ENCODE measurements around the gene CPNE9.

The CPNE9 gene

DNA sequence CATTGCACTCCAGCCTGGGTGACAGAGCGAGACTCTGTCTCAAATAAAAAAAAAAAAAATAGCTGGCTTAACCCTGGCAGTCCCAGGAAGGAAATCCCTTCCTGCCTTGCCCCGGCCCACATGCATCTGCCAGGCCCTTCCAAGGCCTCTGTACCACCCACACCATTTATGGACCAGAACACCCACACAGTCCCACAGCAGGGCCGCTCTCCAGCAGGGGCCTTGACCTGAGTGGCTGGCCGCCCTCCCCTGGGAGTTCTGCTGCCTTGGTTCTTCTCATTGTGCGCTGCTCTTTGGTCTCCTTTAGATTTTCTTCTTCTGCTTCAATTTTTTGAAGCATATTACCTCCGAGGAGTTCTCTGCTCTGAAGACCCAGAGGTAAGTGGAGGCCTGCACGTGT is 16.1 kb upstream of the CPNE9 start:
- DNase-seq (ENCODE audit: low read depth in 2 of 2) = no peak

DNA sequence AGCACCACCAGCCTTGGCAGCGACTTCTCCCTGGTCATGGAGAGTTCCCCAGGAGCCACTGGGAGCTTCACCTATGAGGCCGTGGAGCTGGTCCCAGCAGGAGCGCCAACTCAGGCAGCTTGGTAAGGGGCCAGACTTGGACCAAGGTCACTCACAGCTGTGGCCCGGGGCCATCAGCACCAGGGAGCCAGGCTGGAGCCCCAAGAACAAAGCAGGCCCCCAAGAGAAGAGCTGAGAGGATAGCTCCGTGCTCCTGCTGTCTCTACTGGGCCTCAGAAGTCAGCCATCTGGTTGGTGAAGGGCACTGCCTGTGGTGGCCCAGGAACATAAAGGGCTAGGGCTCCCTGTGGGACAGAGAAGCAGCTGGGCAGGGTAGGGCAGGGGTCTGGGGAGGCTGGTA is 14.7 kb upstream of the CPNE9 start:
- no peak for DNase-seq (ENCODE audit: low read depth in 2 of 2)

DNA sequence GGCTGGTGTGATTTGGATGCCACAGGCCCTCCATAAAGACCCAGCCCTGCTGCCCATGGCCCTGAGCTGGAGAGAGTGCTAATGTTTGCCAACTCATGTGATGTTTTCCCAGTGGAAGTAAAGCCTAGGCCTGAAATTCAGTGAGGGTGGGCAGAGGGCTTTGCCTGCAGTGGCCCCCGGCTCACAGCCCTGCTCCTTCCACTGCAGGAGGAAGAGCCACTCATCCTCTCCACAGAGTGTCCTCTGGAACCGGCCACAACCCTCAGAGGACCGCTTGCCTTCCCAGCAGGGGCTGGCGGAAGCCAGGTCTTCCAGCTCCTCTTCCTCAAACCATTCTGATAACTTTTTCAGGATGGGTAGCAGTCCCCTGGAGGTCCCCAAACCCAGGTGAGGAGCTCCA is 13.9 kb upstream of the CPNE9 start:
- DNase-seq (ENCODE audit: low read depth in 2 of 2) = no peak

DNA sequence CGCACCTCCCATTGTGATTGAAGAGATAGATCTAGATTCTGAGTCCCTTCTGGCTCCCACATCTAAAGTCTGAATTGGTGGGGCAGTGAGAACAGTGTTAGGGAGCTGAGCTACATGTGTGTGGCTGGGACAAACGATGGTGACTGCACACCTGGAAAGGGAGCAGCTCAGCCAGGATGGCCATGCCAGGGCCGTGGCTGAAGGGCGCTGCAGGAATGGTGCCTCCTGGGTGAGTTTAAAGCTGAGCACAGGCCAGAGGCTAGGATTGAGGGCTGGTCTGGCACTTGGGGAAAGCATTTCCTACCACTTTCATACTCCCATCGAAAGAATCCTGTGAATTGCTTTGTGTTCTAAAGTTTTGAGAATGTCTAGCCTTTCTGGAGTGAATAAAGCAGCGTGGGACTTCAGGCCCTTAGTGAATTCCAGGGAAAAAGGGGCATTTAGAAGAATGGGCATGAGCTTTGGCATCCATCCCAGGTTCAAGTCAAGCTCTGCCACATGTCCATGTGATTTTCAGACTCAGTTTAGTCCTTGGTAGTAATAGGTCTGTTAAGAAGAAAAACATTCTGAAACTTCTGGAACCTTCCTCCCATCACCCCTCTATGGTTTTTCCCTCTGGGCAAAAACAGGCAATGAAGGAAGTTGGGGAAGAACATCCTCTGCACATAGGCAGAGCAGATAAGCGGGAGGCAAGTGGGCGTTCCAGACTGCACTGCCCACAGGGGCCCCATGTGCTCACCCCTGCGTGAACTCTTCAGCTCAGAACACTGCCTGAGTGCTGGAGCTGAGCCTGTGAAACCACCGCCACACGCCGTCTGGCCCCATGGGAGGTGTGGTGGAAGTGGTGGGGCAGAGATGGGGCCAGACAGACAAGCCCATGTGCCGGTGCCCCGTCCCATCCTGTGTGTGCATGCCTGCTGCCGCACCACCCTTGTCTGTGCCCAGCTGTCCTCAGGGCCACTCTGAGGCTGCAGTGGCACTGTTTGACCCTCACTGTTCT is 12.9 kb upstream of the CPNE9 start:
- DNase-seq (ENCODE audit: low read depth in 2 of 2) = no peak

DNA sequence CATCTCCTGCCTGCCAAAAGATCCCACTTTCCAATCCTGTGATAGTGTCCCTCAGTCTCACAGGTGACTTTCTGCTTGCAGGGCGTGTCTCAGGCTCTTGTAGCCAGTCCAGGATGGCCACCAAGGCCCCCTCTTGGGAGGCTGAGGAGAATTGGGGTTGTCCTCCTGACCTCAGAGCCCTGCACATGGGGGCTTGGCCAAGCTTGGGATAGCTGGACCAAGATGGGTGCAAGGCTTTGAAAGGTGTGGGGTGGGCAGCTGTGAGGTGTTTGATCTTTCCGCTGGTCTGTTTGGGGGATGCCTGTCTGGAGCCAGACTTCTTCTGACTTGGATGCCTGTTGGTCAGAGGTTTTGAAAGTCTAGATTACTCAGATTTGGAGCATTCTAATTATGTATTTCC is 12.0 kb upstream of the CPNE9 start:
- no peak for DNase-seq (ENCODE audit: low read depth in 2 of 2)

DNA sequence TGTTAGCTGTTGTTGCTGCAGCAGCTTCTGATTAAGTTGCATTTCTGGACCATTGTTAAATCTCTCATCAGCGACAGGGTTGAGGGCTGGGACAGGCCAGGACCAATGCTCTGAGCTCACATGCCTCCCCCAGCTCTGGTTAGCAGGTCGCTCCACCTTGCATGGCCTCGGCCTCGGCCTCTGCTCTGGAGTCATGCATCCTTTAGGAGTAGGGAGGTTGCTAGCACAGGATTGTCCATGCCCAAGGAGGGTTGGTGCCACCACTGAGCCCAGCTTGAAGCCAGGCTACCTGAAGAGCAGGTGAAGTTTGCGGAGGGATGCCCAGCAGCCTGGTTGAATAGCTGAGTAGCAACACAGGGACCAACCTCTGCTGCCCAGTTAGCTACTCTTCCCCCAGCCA is 11.2 kb upstream of the CPNE9 start:
- DNase-seq (ENCODE audit: low read depth in 2 of 2) = no peak

DNA sequence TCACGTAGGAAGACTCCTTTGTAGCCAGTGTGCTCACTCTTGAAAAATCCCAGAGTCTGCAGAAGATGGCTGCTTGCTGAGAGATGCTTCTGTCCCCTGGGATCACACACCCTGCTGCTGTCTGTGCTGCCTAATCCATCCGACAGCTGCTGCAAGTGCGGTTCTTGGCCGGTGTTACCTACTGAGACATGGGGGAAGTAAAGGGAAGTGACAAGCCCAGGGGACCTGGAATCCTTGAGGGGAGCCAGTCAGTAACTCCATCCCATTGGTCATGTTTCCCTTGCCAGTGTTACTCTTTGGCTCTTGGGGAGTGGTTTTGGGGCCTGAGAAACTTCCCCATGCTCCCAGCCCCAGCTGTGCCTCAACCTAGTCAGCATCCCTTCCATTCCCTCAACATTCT is 8.3 kb upstream of the CPNE9 start:
- DNase-seq (ENCODE audit: low read depth in 2 of 2) = no peak

DNA sequence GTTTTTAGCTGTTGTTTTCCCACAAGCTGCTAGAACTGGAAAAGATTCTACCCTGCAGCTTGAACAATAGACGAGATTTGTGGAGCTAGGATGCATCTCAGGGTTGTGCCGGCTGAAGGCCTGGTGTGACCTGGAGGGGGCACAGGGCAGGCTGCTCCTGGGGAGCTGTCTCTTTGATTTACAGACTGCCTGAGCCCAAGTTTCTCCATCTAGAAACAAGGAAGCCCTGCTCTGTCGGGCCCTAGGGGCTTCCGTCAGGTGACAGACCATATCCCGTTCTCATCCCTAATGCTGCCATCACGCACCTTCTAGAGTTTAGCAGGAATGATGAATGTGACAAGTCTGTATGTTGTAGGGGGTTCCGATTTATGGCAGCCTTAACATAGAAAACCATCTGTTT is 7.9 kb upstream of the CPNE9 start:
- DNase-seq (ENCODE audit: low read depth in 2 of 2) = no peak

DNA sequence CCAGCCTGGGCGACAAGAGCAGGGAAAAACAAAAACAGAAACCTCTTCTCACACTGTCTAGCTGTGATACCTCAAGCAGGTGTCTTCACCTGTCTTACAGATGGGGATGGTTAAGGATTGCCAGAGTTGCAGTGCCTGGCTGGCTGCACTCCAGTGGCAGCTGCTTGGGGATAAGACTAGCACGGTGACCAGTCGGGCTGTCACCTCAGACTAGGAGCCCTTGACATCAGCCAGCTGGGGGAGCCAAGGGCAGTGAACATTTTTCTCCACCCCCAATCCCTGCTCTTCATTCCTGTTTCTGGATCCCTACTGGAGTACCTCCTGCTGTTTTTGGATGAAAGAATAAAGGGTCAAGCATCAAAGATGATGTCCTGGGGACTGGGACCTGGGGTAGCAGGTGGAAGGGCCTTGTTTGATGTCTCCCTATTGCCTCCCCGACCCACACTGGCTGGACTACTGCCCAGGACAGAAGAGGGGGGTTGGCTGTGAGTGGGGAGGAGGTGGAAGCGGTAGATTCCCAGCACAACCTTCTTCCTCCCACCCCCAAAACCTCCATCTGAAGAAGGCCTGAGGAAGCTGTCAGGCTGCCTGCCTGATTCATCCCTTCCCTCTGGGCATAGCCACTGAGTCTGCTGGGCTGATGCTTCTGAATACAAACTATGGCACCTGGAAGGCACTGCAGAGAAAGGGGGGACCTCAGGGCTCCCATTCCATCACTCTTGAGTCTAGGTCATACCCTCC is 7.0 kb upstream of the CPNE9 start:
- no peak for DNase-seq (ENCODE audit: low read depth in 2 of 2)

DNA sequence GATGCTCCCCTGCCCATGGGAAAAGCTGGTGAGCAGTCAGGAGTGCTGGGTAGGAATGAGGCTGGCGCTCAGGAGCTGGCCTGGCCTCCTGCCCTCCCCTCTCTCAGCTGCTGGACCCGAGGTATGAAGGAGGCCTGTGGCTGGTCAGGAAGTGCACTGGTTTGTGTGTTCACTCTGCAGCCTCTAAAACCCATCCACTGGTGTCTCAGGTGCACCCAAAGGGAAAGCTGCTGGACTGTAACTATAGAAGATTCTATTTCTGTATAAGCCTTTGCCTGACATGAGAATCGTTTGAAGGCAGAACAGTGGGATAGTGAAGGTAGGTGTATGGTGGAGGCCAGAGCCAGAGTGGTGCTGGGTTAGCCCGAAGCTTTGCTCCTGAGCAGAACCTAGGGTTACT is 5.7 kb upstream of the CPNE9 start:
- DNase-seq (ENCODE audit: low read depth in 2 of 2) = no peak

DNA sequence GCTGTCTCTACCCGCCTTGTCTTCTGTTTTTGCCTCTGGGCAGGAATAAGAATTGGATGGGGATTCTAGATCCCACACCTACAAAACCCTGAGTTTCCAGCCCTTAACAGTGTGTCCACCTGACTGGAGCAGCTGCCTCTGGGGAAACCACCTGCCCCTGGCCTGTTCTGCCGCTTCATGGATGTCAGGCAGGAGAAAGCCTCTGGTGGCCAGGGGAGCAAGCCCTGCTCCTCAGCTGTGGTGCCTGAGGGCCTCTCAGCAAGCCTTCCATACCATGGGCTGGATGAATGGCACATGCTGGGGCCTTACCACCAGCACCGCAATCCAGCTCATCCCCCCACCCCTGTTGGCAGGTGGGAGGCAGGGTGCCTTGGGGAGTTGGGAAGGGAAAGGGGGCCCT is 5.3 kb upstream of the CPNE9 start:
- DNase-seq (ENCODE audit: low read depth in 2 of 2) = no peak

DNA sequence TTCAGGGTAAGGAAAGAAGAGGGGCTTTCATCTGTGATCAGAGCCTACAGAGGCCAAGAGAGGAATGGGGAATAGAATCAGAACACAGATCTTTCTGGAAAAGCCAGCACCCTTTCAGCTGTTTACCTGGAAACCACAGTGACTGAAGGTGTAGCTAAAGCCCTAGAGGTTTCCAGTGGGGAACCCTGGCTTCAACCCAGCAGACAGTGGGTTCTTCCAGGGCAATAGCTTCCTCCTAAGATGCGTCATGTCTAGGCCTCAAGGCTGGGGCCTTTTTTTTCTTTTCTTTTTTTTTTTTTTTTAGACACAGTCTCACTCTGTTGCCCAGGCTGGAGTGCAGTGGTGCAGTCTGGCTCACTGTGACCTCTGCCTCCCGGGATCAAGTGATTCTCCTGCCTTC is 3.1 kb upstream of the CPNE9 start:
- no peak for DNase-seq (ENCODE audit: low read depth in 2 of 2)

DNA sequence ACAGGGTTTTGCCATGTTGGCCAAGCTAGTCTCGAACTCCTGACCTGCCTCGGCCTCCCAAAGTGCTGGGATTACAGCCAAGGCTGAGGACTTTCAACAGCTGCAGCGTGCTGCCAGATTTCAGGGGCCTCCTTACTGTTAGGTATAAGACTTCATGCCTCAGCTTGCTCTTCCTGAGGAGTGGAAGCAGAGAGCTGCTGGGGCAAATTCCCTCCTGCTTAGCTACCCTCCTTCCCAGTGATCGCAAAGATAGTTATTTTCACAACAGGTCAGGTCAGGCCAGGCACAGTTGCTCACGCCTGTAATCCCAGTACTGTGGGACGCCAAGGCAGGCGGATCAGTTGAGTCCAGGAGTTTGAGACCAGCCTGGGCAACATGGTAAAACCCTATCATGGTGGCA is 2.6 kb upstream of the CPNE9 start:
- no peak for DNase-seq (ENCODE audit: low read depth in 2 of 2)

DNA sequence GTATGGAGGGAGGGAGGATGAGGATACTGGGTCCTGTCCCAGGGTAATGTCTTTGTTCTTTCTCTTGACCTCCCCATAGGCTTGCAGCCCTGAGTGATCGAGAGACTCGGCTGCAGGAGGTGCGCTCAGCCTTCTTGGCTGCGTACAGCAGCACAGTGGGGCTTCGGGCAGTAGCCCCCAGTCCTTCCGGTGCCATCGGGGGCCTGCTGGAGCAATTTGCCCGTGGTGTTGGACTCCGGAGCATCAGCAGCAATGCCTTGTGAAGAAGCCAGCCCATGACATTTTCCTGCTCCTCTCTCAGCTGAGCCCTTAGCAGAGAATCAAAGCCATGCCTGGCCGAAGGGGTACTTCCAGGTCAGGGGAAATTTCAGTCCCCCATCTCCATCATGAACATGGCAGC is 1.9 kb upstream of the CPNE9 start:
- no peak for DNase-seq (ENCODE audit: low read depth in 2 of 2)

DNA sequence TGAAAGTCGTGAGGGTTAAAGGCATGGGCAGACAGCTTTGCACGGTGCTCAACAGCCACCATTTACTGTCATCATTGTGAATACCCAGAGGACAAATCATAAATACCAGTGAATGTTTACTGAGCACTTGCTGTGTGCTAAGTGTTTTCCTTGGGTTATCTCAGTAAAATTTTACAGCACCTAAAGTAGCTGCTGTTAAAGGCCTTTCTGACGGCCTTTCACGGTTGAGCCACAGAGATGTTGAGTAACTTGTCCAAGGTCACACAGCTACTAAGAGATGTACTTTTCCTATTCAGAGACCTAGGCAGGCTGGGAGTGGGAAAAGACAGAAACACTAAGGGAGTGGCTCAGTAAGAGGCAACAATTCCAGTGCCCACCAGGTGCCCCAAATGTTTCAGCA is 393 bp upstream of the CPNE9 start:
- no peak for DNase-seq (ENCODE audit: low read depth in 2 of 2)

DNA sequence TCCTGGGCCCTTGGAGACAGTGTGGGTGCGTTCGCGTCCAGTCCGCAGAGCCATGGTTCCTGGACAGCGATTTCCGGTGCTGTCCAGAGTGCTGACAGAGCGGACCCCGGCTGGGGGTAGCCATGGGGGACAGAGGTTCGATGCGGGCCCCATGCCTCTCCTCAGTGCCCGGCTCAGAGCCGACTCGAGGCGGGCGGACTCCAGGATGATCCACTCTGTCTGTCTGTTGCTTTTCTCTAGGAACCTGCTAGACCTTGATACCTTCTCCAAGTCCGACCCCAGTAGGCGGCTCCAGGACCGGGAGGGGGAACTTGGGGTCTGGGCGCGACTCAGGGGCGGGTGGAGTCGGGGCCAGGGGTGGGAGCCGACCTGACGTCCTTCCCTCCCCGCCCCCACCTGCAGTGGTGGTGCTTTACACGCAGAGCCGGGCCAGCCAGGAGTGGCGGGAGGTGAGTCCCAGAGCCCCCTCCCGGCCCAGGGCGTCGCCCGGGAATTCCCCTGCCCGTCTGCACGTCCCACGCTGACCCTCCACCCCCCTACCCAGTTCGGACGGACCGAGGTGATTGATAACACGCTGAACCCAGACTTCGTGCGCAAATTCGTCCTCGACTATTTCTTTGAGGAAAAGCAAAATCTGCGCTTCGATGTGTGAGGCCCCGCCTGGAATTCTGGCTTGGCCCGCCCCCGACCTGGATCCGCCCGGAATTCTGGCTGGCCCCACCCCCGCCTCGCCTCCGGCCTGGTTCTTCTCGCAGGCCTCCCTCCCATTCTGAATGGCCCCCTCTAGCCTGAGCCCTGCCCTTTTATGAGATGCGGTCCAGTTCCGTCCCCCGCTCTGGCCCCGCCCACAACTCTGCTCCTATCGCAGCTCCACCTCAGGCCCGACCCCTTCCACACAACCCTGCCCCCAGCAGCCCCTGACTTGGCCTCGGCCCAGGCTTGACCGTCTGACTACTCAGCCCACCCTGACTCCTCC is 1.0 kb downstream of the CPNE9 start:
- DNase-seq (ENCODE audit: low read depth in 2 of 2) = no peak

DNA sequence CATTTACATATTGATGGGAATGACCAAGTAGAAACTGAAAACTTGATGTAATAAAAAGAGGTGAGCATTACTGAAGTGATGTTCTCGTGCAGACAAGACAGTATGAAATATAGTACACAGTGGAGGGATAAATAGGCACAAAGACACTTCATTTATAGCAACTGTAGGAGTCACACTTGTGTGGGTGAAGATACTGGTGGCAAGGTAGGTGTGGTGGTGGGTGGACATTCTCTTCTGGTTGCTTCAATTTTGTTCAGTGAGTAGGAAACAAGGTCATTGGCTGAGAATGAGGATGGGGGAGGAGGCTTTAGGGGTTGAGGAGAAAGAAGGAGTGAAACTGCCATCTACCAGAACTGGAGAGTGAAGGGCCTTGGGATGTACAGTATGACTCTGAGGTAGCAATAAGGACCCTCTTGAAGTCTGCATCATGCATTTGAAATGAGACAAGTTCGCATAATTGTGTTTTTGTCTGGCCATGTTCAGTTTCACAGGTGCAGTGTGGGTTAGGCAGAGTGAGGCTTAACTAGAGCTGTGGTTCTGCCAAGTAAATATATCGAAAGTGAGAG is 6.6 kb downstream of the CPNE9 start:
- no peak for DNase-seq (ENCODE audit: low read depth in 2 of 2)

DNA sequence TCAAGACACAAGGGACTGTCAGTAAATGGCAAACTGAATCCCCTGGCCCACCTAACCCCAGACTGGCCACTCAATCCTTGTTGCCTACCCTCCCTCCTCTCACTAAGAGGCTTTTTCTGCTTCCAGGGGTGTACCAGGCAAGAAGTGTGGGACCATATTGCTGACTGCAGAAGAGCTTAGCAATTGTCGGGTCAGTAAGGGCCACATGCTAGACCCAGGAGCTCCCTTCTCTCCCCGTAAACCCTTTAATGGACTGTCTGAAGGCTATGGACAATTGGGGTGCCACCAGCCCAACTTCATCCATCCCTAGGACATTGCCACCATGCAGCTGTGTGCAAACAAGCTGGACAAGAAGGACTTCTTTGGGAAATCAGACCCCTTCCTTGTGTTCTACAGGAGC is 8.8 kb downstream of the CPNE9 start:
- no peak for DNase-seq (ENCODE audit: low read depth in 2 of 2)

DNA sequence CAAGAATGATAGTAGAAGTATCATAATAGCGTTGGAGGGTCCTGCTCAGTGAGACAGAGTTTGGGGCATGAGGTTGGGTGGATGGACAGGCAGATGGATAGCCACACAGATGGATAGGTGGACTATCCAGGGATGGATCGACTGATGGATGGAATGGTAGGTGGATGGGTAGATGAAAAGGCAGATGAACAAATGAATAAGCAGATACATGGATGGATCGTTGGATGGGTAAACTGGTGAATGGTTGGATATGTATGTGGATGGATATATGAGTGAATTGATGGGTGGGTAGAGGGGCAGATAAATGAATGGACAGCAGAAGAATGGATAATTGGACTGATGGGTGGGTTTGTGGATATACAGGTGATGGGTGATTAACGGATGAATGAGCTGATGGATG is 9.5 kb downstream of the CPNE9 start:
- no peak for DNase-seq (ENCODE audit: low read depth in 2 of 2)

DNA sequence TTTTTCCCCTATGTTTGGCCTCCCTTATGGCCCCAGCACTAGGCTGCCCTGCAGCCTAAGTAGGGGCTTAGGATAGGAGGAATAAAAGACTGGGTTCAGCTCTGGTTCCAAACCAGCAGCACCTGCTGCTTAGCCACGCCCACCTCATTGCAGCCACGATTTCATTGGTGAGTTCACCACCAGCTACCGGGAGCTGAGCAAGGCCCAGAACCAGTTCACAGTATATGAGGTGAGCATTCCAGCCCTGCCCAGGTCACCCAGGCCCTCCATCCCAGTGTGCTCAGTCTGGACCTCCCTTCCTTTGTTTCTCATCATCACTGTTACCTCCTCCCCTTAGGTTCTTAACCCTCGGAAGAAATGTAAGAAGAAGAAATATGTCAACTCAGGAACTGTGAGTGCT is 11.5 kb downstream of the CPNE9 start:
- DNase-seq (ENCODE audit: low read depth in 2 of 2) = no peak

DNA sequence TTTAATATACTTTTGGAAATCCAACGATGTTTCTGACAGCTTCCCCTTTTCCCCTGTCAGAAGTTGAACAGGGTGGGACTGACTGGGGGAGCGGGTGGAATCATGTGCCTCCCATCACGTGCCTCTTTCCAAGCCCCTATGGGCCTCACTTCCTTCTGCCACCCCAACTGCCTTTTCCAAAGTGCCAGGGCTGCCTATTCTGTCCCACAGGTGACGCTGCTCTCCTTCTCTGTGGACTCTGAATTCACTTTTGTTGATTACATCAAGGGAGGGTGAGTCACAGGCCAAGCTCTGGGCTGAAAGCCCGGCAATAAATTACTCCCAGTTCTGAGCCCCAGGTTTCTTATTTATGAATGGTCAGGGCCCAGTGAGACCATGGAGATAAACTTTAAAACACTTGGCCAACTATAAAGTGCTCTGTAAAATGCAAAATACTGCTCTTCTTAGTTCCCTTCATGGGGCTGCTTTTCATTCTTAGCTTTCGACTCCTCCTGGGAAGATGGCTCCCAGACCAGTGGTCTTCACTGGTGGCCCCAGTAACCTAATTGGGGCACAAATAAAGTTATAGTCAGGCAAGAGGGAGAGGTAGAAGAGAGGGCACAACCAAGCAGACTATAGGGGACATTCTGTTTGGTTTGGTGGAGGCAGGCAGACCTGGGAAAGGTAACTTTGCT is 12.3 kb downstream of the CPNE9 start:
- no peak for DNase-seq (ENCODE audit: low read depth in 2 of 2)
